Measurements from ENCODE around the gene SORCS2.

GRCh38 chr4:7253837-7254236 lies 61.5 kb downstream of the SORCS2 start:
- TF ChIP-seq POLR2A (IDR thresholded peaks at IDR 0.05): no peak
- no peak for TF ChIP-seq CTCF (IDR thresholded peaks at IDR 0.05)
